ENCODE measurements around the gene BCAR3.
A peak's percentile ranks its signal among the peaks of the same experiment; 100 is the strongest.

BCAR3 gene

GRCh38 chr1:93593854-93594602 is 87.6 kb downstream of the BCAR3 start:
- no peak for DNase-seq

GRCh38 chr1:93592551-93592949 is 89.1 kb downstream of the BCAR3 start:
- DNase-seq, result no peak

- DNase-seq, result peak; percentile 85
Observed at GRCh38 chr1:93591676-93592550, 89.7 kb downstream of the BCAR3 start.

GRCh38 chr1:93591291-93591675 is 90.4 kb downstream of the BCAR3 start:
- DNase-seq, result peak; percentile 85

- DNase-seq, result no peak
Observed at GRCh38 chr1:93588955-93589354, 92.7 kb downstream of the BCAR3 start.

GRCh38 chr1:93588206-93588605 is 93.4 kb downstream of the BCAR3 start:
- DNase-seq, result no peak

- no peak for DNase-seq
Observed at GRCh38 chr1:93587354-93587753, 94.3 kb downstream of the BCAR3 start.

GRCh38 chr1:93585059-93585966 is 96.3 kb downstream of the BCAR3 start:
- no peak for DNase-seq

- no peak for DNase-seq
Observed at GRCh38 chr1:93584261-93585003, 97.2 kb downstream of the BCAR3 start.

- DNase-seq, result no peak
Observed at GRCh38 chr1:93581917-93582850, 99.5 kb downstream of the BCAR3 start.

GRCh38 chr1:93579891-93580290 is 101.7 kb downstream of the BCAR3 start:
- DNase-seq, result peak; percentile 34

GRCh38 chr1:93578911-93579825 is 102.5 kb downstream of the BCAR3 start:
- DNase-seq, result no peak

GRCh38 chr1:93578433-93578830 is 103.2 kb downstream of the BCAR3 start:
- DNase-seq, result no peak

- DNase-seq, result no peak
Observed at GRCh38 chr1:93577536-93578432, 103.9 kb downstream of the BCAR3 start.

- DNase-seq, result no peak
Observed at GRCh38 chr1:93576746-93577145, 104.9 kb downstream of the BCAR3 start.

GRCh38 chr1:93576346-93576745 is 105.3 kb downstream of the BCAR3 start:
- no peak for DNase-seq

- DNase-seq, result no peak
Observed at GRCh38 chr1:93575621-93576284, 105.9 kb downstream of the BCAR3 start.

- DNase-seq, result no peak
Observed at GRCh38 chr1:93574991-93575390, 106.6 kb downstream of the BCAR3 start.
